GM19372 (cell line): ENCODE measurements around the gene WFIKKN1.

ENCODE experiments used
- ATAC-seq: cut with Tn5 transposase; IDR thresholded peaks from one replicate; pipeline ENCODE4 v1.9.1; 2021; ENCODE audit warnings: mild to moderate bottlenecking, low read depth, moderate library complexity; ENCODE audit not compliant: unreplicated experiment

The WFIKKN1 gene

GRCh38 chr16:621526-622105, 9.2 kb upstream of the WFIKKN1 start:
- no peak for ATAC-seq

- ATAC-seq, result no peak
Measured at GRCh38 chr16:622920-623280, 7.9 kb upstream of the WFIKKN1 start.

- ATAC-seq, result no peak
Measured at GRCh38 chr16:624526-625070, 6.2 kb upstream of the WFIKKN1 start.

GRCh38 chr16:625117-625976, 5.4 kb upstream of the WFIKKN1 start:
- no peak for ATAC-seq

- no peak for ATAC-seq
Measured at GRCh38 chr16:625977-626765, 4.6 kb upstream of the WFIKKN1 start.

- no peak for ATAC-seq
Measured at GRCh38 chr16:626787-627453, 3.9 kb upstream of the WFIKKN1 start.

GRCh38 chr16:627454-628239, 3.1 kb upstream of the WFIKKN1 start:
- no peak for ATAC-seq

- no peak for ATAC-seq
Measured at GRCh38 chr16:628321-629061, 2.3 kb upstream of the WFIKKN1 start.

GRCh38 chr16:629185-629832, 1.5 kb upstream of the WFIKKN1 start:
- no peak for ATAC-seq

GRCh38 chr16:629833-630248, 944 bp upstream of the WFIKKN1 start:
- ATAC-seq, result no peak

- no peak for ATAC-seq
Measured at GRCh38 chr16:630249-630814, 453 bp upstream of the WFIKKN1 start.

GRCh38 chr16:631808-632358, 1.1 kb downstream of the WFIKKN1 start:
- ATAC-seq, result no peak

GRCh38 chr16:632486-633335, 1.9 kb downstream of the WFIKKN1 start:
- ATAC-seq, result no peak

- ATAC-seq, result no peak
Measured at GRCh38 chr16:633336-634050, 2.7 kb downstream of the WFIKKN1 start.

- ATAC-seq, result no peak
Measured at GRCh38 chr16:634051-634670, 3.4 kb downstream of the WFIKKN1 start.

- ATAC-seq, result no peak
Measured at GRCh38 chr16:634996-635395, 4.2 kb downstream of the WFIKKN1 start.
